Bronchial epithelial cell (primary cell): ENCODE measurements around the gene TMEM213. TPM values are rescaled to one million over a fixed set of nuclear protein-coding genes. Genes with fewer than 3 reads are reported as not detected.

Source experiments
- DNase-seq: peaks from one replicate; pipeline ENCODE4 v3.0.0-alpha.2; 2010; ENCODE audit warnings: low read depth
- FAIRE-seq: peaks from 2 replicates; lab custom pipeline; 2011; peaks lifted over from hg19 to GRCh38; lab: Jason Lieb, UNC
- H3K27me3 ChIP-seq: 2 replicates; pipeline ENCODE4 v1.5.1; 2011; ENCODE audit warnings: low read length; ENCODE audit not compliant: control insufficient read depth, insufficient read depth
- H3K36me3 ChIP-seq: 2 replicates; pipeline ENCODE4 v1.5.1; 2011; ENCODE audit warnings: low read length; ENCODE audit not compliant: control insufficient read depth, insufficient read depth
- H3K4me3 ChIP-seq: 2 replicates; pipeline ENCODE4 v1.5.1; 2011; ENCODE audit warnings: mild to moderate bottlenecking, low read depth, low read length, control low read depth
- CTCF ChIP-seq: IDR thresholded peaks from 2 replicates; pipeline ENCODE4 v1.5.1; 2011; ENCODE audit warnings: mild to moderate bottlenecking, moderate library complexity, low read length, control low read depth, inconsistent platforms; ENCODE audit not compliant: insufficient read depth, severe bottlenecking
- total RNA-seq: library from RNA; depleted of rRNA; stranded (reverse); fragments of >200 nt; gene quantifications from 2 replicates; pipeline ENCODE4 v1.2.1, GENCODE V29; 2014

Gene TMEM213
- total RNA-seq, 1 donor from 2014 or later, result not detected

GRCh38 chr7:138885383-138886147, 87.8 kb downstream of the TMEM213 start:
- Histone ChIP-seq H3K4me3 (no peak overlapping the region), H3K27me3 (no peaks in the 10 kb centered on the region), H3K36me3 (no peaks in the 10 kb centered on the region)
- FAIRE-seq, result no peak
- TF ChIP-seq CTCF, result peak; percentile 10
- no peak for DNase-seq

- TF ChIP-seq CTCF, result peak; percentile 60
- Histone ChIP-seq H3K36me3 (no peaks in the 10 kb centered on the region), H3K27me3 (no peaks in the 10 kb centered on the region), H3K4me3 (no peak overlapping the region)
- FAIRE-seq (no peak), DNase-seq (peak; percentile 60)
These were observed 88.7 kb downstream of the TMEM213 start for GRCh38 chr7:138886501-138886917.

GRCh38 chr7:138887085-138887710, 89.4 kb downstream of the TMEM213 start:
- TF ChIP-seq CTCF, result no peak
- FAIRE-seq (no peak), DNase-seq (no peak)
- Histone ChIP-seq H3K36me3 (no peaks in the 10 kb centered on the region), H3K4me3 (no peak overlapping the region), H3K27me3 (no peaks in the 10 kb centered on the region)

Other genes with a start within 250 kb of the TMEM213 start
- under 0.01 and 0.38 TPM in 2 replicates for gene SVOPL, start 96.6 kb upstream of the TMEM213 start, total RNA-seq
- gene ATP6V0A4, start 202 bp downstream of the TMEM213 start, total RNA-seq, result not detected in 2 replicates
- gene KIAA1549, start 183.4 kb downstream of the TMEM213 start, total RNA-seq, result 0.13 and 0.26 TPM in 2 replicates
- gene ZC3HAV1L, start 238.0 kb downstream of the TMEM213 start, total RNA-seq, result 6.3 and 11.1 TPM in 2 replicates